NCI-H82 treated with DMSO at 0.1 percent for 48 hours (cell line): ENCODE results near the gene HOXA4.

ENCODE experiments used
- DNase-seq: peaks from one replicate; lab custom pipeline; 2025; ENCODE audit not compliant: unreplicated experiment; lab: John Stamatoyannopoulos, UW

The HOXA4 gene

GRCh38 chr7:27095050-27095896 is 35.3 kb downstream of the HOXA4 start:
- DNase-seq, result no peak

- no peak for DNase-seq
Observed at GRCh38 chr7:27094304-27095049, 36.1 kb downstream of the HOXA4 start.

DNA sequence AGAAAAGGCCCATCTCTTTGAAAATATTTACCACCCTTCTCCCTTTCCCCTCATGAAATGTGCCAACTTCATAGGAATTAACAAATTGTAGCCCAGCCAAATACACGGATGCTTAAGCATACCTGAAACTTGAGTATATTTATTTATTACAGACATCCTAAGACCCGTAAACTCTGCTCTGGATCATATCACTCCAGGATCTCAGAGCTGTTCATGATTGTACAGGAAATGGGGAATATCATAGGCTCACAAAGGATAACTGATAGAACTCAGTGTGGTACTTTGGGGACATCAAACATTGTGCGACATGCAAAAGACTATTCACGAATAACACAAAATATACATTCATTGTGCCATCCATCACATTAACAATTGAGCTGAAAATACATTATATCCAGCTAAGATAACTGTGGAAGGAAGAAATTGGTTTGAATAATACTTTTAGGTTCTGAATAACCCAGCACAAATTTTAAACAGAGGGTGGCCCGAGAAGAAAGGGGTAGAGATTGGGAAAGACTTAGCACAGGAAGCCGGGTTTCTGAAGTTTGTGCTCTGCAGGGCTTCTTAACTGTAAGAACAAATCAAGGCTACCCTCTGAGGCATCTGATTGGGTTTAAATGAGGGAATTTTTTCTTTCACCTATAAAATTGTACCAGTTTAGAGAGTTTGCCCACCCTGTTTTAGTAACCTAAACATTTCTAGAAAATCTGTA is 37.2 kb downstream of the HOXA4 start:
- DNase-seq, result no peak

DNA sequence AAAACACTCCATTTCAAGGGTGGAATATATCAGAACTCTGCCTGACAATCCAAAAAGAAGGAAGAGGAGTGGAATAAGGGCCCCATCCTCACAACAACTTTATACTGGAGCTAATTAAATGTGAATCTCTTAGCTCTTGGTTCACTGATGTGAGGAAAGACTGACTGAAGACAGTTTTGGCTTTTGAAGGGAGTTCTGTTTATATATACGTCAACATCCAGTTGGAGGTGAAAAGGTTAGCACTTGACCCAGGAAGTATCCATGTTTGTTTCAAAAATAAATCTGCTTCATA is 37.8 kb downstream of the HOXA4 start:
- no peak for DNase-seq

- DNase-seq, result no peak
Observed at GRCh38 chr7:27091941-27092818, 38.4 kb downstream of the HOXA4 start.

- no peak for DNase-seq
Observed at GRCh38 chr7:27091105-27091504, 39.5 kb downstream of the HOXA4 start.

- DNase-seq, result no peak
Observed at GRCh38 chr7:27088002-27088922, 42.3 kb downstream of the HOXA4 start.

DNA sequence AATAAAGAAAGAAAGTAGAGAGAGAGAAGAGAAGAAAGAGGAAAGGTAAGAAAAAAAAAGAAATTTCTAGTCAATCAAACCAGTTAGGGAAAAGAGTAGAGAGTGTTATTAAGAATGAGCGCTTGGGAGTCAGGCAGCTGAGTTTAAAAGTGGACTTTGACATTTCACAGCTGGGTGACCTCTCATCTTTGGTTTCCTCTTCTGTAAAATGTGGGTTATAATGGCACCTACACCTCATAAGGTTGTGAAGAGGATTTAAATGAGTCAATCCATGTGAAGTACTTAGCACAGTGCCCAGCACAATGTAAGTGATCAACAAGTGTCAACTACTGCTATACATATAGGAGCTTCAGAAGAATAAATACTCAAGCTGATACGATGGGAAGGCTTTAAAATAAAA is 46.9 kb downstream of the HOXA4 start:
- DNase-seq, result no peak

DNA sequence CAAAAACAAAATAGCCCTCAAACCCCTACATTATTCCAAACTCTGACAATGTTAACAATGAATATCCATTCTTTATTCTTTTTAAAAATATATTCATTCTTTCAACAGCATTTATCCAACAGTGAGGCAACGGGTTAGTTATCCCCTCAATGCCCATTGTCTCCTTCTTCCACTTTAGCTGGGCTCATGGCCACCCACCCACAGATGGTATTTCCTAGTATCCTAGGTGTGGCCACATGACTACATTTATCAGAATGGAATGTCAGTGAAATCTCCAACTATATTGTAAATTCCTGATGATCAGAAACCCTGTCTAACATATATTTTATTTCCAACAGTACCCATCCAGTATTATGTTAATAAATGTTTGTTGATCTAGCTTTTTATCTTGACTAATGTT is 48.4 kb downstream of the HOXA4 start:
- no peak for DNase-seq

DNA sequence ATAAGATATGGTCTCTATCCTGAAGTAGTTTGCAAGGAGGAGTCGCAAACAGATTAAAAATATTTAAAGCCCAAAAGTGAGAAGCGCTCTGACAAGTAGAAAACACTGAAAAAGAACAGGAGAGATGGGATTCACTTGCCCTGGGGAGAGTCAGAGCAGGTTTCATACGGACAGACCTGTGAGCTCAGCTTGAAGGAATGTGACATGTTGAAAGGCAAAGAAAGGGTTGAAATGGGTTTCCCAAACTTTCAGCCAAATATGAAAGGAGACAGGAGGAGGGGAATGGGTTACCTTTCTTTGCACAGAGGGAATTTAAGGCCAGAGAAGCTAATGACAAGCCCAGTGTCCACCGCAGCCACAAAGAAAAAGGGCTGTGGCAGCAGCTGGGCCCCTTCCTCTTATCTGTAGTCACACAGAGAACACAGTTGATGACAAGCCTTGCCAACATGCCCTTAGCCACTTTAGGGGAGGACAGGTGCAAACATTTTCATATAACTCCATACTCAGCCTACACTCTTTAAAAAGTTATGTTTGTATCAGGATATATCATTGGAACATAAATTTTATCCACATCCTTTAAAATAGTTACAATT is 49.6 kb downstream of the HOXA4 start:
- DNase-seq, result no peak

DNA sequence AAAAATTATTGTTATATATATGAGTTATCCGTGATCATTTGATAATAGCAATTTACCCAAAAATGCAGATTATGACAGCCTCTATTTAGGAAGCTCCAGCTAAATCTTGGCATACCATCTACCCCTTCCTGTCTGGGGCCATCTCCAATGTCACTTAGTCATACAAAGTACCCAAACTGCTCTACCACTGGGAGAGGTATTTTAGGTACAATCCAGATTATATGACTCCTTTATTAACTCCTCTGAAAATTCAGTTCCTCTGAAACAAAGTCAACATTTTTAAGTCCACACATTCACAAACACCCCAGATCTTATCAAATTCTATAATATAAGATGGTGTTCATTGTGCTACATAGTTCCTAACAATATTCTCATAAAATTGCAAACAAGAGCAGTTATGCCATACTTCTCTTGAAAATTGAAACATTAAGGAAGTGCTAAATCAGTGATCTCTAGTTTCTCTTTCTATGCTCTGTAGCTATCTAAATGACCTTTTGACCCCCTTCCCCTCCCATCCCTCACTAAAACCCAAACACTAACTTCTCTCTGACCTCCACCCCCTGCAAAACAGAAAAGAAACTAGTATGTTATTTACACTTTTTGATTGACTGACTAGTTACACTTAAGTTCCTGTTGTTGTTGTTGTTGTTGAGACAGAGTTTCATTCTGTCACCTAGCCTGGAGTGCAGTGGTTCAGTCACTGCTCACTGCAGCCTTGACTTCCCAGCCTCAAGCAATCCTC is 51.2 kb downstream of the HOXA4 start:
- no peak for DNase-seq

DNA sequence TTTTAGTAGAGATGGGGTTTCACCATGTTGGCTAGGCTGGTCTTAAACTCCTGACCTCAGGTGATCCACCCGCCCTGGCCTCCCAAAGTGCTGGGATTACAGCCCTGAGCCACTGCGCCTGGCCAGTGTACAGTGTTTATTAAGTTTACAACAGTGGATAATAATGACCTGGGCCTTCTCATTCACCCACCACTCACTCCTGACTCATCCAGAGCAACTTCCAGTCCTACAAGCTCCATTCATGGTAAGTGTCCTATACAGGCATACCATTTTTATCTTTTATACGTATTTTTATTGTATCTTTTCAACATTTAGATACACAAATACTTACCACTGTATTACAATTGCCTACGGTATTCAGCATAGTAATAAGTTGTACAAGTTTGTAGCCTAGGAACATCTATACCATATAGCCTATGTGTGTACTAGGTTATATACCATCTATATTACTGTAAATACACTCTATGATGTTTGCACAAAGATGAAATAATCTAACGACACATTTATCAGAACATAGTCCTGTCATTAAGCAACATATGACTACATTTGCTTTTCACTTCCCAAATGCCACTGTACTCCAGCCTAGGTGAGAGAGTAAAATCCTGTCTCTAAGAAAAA is 51.8 kb downstream of the HOXA4 start:
- no peak for DNase-seq
